ENCODE measurements around the gene RASGRF1.

The RASGRF1 gene

DNA sequence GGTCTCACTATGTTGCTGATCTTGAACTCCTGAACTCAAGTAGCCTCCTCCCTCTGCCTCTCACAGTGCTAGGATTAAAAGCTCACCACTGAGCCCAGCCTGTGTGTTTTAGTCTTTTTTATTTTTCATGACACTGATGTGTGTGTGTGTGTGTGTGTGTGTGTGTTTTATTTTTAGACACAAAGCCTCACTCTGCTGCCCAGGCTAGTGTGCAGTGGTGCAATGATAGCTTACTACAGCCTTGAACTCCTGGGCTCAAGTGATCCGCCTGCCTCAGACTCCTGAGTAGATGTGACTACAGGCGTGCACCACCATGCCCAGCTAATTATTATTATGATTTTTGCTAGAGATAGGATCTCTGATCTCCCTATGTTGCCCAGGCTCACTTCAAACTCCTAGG is 122.5 kb downstream of the RASGRF1 start:
- no peak for TF ChIP-seq ZFX (IDR thresholded peaks at IDR 0.05)
- TF ChIP-seq, protein P1, sequence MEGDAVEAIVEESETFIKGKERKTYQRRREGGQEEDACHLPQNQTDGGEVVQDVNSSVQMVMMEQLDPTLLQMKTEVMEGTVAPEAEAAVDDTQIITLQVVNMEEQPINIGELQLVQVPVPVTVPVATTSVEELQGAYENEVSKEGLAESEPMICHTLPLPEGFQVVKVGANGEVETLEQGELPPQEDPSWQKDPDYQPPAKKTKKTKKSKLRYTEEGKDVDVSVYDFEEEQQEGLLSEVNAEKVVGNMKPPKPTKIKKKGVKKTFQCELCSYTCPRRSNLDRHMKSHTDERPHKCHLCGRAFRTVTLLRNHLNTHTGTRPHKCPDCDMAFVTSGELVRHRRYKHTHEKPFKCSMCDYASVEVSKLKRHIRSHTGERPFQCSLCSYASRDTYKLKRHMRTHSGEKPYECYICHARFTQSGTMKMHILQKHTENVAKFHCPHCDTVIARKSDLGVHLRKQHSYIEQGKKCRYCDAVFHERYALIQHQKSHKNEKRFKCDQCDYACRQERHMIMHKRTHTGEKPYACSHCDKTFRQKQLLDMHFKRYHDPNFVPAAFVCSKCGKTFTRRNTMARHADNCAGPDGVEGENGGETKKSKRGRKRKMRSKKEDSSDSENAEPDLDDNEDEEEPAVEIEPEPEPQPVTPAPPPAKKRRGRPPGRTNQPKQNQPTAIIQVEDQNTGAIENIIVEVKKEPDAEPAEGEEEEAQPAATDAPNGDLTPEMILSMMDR (conservative IDR thresholded peaks at IDR 0.05), result no peak
- no peak overlapping the region for H3K27ac ChIP-seq

DNA sequence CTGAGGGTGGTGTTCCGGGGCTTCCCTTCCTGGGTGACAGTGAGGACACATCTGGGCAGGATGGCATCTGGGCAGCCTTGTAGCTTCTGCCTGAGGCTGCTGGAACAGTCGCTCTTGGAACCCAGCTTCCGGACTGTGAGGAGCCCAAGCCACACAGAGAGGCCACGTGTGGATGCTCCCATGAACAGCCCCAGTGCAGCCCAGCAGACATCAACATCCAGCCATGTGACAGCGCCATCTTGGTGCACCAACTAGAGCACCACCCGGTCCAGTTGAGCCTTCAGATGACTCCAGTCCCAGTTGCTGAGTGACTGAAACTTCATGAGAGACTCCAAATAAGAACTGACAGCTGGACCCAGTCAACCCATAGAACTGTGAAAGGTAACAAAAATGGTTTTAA is 130.3 kb downstream of the RASGRF1 start:
- TF ChIP-seq, protein P1 (conservative IDR thresholded peaks at IDR 0.05), result no peak
- TF ChIP-seq ZFX (IDR thresholded peaks at IDR 0.05), result no peak
- H3K27ac ChIP-seq, result no peak overlapping the region

DNA sequence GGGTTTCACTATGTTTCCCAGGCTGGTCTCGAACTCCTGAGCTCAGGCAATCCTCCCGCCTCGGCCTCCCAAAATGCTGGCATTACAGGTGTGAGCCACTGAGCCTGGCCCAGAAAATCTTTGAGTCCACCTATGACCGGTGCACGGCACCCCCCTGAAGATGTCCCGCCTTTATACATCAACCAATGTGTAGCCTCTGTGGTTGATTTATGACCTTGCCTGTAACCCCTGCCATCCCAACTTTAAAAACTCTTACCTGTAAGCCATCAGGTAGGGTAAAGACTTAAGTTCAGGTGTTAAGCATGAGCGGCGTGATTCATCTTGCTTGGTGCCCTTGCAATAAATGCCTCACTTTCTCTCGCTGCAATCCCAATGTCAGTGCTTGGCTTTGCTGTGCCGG is 131.2 kb downstream of the RASGRF1 start:
- no peak for TF ChIP-seq ZFX (IDR thresholded peaks at IDR 0.05)
- TF ChIP-seq, protein P1 (conservative IDR thresholded peaks at IDR 0.05), result no peak

DNA sequence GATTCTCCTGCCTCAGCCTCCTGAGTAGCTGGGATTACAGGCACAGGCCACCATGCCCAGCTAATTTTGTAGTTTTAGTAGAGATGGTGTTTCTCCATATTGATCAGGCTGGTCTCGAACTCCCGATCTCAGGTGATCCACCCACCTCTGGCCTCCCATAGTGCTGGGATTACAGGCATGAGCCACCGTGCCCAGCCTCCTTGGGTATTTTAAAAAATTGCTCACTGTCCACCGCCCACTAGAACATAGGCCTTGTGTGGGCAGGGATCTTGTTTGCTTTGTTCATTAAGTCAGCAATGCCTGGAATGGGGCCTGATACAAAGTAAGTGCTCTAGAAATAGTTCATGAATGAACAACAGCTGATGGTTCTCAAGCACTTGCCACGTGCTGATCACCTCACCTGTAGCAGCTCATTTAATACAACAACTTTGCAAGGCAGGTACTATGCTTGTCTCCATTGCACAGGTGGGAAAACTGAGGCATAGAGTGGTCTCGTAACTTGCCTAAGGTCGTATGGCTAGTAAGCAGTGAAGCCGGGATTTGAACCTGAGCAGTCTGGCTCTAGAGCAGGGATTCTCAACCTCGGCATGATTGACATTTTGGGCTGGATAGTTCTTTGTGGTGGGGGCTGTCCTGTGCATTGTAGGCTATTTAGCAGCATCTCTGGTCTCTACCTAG is 133.0 kb downstream of the RASGRF1 start:
- H3K27ac ChIP-seq, result no peak overlapping the region
- TF ChIP-seq, protein P1 (conservative IDR thresholded peaks at IDR 0.05), result no peak
- no peak for TF ChIP-seq ZFX (IDR thresholded peaks at IDR 0.05)

More for the DNA sequence above, 131.2 kb downstream of the RASGRF1 start:
- no peak overlapping the region for H3K27ac ChIP-seq

DNA sequence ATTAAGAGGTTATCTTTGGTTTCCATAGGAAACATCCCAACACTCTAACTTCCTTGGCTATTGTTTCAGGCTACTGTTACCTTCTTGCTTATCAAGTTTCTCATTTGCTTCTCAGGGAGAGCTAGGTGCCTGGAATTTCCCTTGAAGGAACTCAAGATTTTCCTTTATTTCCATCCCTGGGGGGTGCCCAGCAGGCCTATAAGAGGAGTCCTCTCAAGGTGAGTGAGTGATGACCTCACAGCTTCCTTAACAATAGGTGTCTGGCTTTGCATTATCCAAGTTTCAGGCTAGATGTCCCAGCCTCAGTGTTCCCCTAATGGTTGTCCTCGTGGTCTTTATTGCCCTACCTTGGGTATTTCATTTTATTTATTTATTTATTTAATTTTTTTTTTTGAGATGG is 133.6 kb downstream of the RASGRF1 start:
- TF ChIP-seq ZFX (IDR thresholded peaks at IDR 0.05), result no peak
- TF ChIP-seq, protein P1 (conservative IDR thresholded peaks at IDR 0.05), result no peak
- no peak overlapping the region for H3K27ac ChIP-seq

DNA sequence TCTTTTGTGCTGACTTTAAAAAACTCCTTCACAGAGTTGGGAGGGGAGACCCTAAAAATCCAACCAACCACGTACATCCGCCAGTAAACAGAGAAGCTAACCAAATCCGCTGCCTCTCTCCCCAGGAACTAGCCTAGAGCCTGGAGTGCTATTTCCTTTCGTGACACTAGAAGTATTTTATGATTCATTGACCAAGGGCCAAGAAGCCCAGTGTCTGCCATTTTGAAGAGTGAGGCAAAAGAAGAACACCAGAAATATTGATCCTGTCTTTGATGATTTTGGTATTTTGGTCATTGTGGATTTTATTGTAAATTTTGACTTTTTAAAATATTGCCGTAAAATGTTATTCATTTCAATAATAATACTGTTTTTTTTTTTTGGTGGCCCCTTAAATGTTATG is 135.2 kb downstream of the RASGRF1 start:
- TF ChIP-seq, protein P1 (conservative IDR thresholded peaks at IDR 0.05), result no peak
- no peak for TF ChIP-seq ZFX (IDR thresholded peaks at IDR 0.05)
- no peak overlapping the region for H3K27ac ChIP-seq

DNA sequence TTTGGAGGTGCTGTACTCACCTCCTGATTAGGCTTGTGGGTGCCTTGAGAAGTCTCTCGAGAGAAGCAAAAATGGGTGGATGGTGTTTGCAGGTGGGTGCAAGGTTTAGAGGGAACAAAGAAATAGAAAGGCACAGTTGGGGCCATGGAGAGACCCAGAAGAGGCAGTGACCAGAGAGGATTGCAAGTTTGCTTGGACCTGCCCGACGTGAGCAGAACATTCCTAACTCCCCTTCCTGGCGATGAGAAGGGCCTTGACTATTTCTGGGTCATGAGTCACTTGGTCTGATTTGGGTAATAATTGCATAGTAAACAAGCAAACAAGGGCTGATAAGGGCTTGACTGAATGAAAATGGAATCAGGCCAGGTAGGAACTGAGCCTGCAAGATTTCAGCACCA is 138.7 kb downstream of the RASGRF1 start:
- TF ChIP-seq, protein P1 (conservative IDR thresholded peaks at IDR 0.05), result no peak
- TF ChIP-seq ZFX (IDR thresholded peaks at IDR 0.05), result no peak
- H3K27ac ChIP-seq, result peak overlapping the region; percentile 82

Data from C4-2B (cell line).